Muscle of back (tissue), 11 donors: ENCODE measurements around the gene MRTFB. TPM values are rescaled to one million over a fixed set of nuclear protein-coding genes. Genes with fewer than 3 reads are reported as not detected.

ENCODE experiments used
- DNase-seq, 3 donors: peaks; one replicate each; pipeline versions ENCODE4 v3.0.0 to v3.0.0-alpha.2; 2013
- polyA plus RNA-seq, 10 donors: library from polyadenylated mRNA; unstranded; fragments of 120-200 nt; gene quantifications; one replicate each; pipeline ENCODE4 v1.2.1, GENCODE V29; 2013; ENCODE audit not compliant: insufficient read length in 10 of 10

Gene MRTFB
- polyA plus RNA-seq, 10 donors = 15.1 to 24.3 (median 21.1) TPM

DNA sequence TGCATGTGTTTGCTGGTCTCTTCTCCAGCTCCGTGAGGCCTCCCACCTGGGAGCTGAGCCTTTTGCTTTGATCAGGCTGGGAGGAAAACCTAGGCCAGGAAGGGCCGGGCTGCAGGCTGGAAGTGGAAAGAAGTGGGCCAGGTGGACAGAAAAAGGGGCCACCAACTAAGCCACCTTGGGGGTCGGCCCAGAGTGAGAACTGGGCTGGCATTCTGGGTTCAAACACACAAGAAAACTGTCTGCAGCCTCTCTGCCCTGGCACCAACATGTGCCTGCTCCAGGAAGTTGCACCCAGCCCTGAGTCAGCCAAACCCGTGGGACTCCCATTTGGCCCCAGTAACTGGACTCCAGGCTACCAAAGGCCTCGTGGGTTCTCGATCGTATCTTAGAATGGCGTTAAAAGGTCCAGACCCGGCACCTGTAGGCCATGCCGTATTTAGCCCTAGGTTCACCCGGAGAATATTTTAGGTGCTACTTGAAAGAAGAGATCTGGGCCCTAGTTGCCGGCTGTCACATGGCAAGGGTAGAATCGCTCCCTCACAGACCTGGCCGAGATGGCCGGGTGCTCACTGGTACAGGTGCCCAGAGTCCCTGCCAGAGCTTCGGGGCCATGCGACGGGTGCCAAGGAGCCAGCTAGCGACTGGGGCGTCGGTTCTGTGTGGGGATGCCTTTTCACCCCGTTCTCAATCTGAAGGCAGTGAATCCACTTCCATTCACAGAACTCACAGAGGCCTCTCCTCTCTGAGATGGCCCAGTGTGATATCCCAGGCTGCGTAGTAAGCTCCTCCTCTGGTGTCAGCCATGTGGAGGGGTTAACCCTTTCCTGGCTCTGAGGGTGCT lies 236.6 kb downstream of the MRTFB start:
- DNase-seq = no peak

- no peak for DNase-seq
Measured at GRCh38 chr16:14308368-14308723, 237.2 kb downstream of the MRTFB start.

- peak in 1 of 3 donors; percentile 40 for DNase-seq
Measured at GRCh38 chr16:14309001-14309886, 238.1 kb downstream of the MRTFB start.

DNA sequence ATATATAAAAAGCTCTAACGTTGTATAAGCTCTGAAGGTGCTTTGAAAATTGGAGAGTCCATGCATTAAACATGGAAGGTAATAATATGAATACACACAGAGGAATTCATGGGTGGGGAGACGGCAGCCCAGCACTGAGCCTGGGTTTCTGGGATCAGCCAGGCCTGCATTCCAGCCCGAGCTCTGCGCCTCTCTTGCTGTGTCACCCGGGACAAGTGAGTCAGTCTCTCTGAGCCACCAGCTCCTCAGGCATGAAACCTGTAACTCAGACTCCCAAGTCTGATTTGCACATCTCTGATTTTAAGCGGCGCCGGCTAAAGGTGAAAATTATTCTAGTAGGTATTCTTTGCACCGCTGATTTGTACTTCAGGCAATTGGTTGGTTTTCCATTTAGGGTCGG lies 238.8 kb downstream of the MRTFB start:
- DNase-seq = peak in 1 of 3 donors; percentile 38

DNA sequence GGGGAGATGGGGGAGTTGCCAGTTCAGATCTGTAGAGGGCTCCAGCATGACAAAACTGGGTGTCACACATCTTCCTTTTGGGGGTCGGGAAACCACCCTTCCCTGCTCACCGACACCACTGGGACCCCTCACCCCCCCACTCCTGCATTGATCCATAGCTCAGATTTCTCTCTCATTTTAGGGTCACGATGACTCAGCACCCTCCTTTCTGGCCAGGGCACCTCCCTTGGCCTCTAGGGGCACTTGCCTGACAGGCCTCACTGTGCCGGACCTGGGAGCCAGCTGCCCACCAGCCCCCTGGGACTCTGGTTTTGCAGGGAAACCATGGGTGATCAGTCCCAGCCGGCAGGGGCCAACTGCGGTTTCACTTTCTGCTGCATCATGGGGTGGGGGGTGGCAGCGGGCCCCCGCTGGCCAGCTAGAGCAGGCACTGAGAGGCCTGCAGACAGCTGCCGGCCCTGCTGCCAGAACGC lies 239.4 kb downstream of the MRTFB start:
- DNase-seq = peak in 1 of 3 donors; percentile 35

GRCh38 chr16:14314116-14314515 lies 243.0 kb downstream of the MRTFB start:
- no peak for DNase-seq

DNA sequence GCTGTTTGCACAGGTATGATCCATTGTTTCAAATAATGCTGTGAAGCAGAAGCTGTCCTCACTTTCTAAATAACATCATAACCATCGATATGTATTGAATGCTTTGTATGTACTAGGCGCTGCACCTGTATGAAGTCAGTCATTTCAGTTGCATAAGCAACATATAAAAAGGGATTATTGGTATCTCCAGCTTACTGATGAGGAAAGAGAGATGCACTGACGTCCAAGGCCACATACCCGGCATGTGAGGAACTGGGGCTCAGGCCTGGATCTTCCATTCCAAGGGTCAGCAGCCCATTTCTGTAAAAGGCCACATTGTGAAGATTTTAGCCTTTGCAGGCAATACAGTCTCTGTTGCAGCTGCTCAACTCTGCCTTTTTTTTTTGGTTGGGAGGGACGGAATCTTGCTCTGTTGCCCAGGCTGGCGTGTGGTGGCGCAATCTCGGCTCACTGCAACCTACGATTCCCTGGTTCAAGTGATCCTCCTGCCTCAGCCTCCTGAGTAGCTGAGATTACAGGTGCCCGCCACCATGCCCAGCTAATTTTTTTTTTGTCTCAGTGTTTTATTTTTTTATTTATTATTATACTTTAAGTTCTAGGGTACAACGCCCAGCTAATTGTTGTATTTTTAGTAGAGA lies 244.7 kb downstream of the MRTFB start:
- no peak for DNase-seq

Other genes with a start within 250 kb of the MRTFB start
- gene ERCC4, start 151.2 kb upstream of the MRTFB start, polyA plus RNA-seq = 10 to 100 TPM in 5 of 10 donors, 1 to 10 TPM in 5; 6.9 to 17.0 (median 10.3) TPM